Measurements from ENCODE around the gene BCAS3.

BCAS3 gene

DNA sequence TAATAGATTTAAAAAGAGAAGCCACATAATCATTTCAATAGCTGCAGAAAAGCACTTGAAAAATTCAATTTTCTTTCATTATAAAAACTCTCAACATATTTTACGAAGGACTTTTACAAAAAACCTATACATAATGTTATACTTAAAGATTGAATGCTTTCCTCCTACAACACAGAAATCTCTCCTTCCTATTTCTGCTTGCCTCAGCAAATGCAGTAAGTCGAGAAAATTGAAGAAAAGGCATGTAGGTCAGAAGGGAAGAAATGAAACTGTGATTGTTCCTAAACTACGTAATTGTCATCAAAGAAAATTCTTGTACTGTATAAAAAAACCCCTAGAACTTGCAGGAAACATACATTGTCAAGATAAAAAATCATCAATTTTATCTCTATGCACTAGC, 267.1 kb downstream of the BCAS3 start:
- DNase-seq (ENCODE audit: low spot score), result no peak
- TF ChIP-seq, protein P1, sequence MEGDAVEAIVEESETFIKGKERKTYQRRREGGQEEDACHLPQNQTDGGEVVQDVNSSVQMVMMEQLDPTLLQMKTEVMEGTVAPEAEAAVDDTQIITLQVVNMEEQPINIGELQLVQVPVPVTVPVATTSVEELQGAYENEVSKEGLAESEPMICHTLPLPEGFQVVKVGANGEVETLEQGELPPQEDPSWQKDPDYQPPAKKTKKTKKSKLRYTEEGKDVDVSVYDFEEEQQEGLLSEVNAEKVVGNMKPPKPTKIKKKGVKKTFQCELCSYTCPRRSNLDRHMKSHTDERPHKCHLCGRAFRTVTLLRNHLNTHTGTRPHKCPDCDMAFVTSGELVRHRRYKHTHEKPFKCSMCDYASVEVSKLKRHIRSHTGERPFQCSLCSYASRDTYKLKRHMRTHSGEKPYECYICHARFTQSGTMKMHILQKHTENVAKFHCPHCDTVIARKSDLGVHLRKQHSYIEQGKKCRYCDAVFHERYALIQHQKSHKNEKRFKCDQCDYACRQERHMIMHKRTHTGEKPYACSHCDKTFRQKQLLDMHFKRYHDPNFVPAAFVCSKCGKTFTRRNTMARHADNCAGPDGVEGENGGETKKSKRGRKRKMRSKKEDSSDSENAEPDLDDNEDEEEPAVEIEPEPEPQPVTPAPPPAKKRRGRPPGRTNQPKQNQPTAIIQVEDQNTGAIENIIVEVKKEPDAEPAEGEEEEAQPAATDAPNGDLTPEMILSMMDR (IDR thresholded peaks at IDR 0.05; ENCODE audit: extremely low read depth, missing control alignments), result no peak

DNA sequence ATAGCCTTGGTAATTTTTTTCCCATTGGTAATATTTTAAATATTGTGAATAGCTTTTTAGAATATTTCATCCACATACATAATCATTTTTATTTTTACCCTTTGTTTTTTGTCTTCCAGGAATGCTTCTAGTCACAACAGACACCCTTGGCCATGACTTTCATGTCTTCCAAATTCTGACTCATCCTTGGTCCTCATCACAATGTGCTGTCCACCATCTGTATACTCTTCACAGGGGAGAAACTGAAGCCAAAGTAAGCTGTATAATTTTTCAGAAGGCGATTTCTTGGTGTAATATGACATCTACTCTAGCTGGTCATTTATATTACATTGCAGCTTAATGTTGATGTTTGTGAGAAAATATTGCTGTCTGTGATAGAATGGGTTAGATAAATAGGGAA, 269.4 kb downstream of the BCAS3 start:
- TF ChIP-seq, protein P1 (IDR thresholded peaks at IDR 0.05; ENCODE audit: extremely low read depth, missing control alignments), result no peak

DNA sequence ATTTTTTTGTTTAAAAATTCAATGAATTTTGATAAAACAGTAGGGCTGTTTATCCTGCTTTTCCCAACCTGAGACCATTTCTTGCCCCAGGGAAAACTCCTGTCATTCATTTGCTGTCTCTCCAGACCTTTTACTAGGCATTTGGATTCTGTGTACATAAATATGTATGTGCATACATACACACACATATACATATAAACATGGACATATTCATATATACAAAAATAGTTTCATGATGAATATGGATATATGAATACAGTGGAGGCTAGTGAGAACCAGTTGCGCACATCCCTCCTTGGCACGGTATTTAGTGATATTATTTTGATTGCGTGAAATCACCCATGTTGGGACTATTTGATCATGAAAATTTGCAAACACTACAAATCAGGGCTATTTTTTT, 269.9 kb downstream of the BCAS3 start:
- TF ChIP-seq, protein P1 (IDR thresholded peaks at IDR 0.05; ENCODE audit: extremely low read depth, missing control alignments), result no peak

More for the DNA sequence above, 269.4 kb downstream of the BCAS3 start:
- no peak for DNase-seq (ENCODE audit: low spot score)

DNA sequence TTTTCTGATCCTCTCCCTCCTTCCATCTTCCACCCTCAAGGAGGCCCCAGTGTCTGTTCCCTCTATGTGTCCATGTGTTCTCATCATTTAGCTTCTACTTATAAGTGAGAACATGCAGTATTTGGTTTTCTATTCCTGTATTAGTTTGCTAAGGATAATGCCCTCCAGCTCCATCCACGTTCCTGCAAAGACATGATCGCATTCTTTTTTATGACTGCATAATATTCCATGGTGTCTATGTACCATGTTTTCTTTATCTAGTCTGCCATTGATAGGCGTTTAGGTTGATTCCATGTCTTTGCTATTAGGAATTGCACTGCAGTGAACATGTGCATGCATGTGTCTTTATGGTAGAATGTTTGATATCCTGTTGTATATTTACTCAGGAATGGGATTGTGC, 275.1 kb downstream of the BCAS3 start:
- DNase-seq (ENCODE audit: low spot score), result no peak
- TF ChIP-seq, protein P1 (IDR thresholded peaks at IDR 0.05; ENCODE audit: extremely low read depth, missing control alignments), result no peak

More for the DNA sequence above, 269.9 kb downstream of the BCAS3 start:
- no peak for DNase-seq (ENCODE audit: low spot score)

DNA sequence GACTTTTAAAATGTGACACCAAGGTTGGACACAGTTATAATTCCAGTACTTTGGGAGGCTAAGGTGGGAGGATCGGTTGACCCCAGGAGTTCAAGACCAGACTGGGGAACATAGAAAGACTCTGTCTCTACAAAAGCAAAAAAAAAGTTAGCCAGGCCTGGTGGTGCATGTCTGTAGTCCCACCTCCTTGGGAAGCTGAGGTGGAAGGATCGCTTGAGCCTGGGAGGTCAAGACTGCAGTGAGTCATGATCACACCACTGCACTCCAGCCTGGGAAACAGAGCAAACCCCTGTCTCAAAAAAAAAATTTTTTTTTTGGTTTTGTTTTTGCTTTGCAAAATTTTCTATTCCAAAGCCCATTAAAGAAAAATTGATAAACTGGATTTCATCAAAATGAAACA, 281.4 kb downstream of the BCAS3 start:
- TF ChIP-seq, protein P1 (IDR thresholded peaks at IDR 0.05; ENCODE audit: extremely low read depth, missing control alignments), result no peak
- no peak for DNase-seq (ENCODE audit: low spot score)

DNA sequence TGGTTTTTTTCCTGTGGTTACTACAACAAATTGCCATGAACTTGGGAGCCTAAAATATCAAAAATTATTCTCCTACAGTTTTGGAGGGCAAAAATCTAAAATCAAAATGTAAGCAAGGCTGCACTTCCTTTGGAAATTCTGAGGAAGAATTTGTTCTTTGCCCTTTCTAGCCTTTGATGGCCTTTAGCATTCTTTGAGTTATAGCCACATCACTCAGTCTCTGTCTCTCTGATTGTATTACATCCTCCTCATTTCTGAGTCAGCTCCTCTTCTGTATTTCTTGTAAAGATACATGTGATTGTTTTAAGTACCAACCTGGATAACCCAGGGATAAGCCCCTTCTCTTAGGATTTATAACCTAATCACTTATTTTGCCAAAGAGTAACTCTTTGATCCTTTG, 282.0 kb downstream of the BCAS3 start:
- no peak for DNase-seq (ENCODE audit: low spot score)
- TF ChIP-seq, protein P1 (IDR thresholded peaks at IDR 0.05; ENCODE audit: extremely low read depth, missing control alignments), result no peak

DNA sequence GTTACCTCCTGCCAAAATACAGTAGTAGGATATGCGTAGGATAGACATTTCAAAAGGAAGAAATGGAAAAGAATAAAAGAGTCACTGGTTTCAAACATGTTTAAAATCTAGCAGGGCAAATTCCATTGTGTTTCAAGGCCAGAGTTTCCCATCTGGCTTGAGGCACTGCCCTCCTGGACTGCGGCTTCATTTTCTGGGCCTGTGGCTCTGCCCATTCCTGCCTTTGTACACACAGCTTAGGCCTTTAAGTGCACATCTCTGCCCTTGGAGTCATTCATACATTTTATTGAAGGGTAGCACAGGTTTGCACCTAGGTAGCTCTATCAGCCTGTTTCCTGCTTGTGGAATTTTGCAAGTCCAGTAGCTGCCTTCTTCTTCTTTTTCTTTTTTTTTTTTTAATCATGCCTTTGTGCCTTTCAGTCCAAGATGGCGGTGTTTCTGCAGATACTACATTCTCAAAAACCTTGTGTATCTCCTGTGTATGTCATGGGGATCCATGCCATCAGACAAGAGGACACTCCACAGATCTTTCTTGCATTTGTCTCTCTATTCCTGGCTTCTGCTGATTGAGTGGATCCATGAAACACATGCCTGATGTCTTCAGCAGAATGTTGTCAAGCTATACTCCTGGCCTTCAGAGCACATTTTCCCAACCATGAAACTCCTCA, 282.9 kb downstream of the BCAS3 start:
- TF ChIP-seq, protein P1 (IDR thresholded peaks at IDR 0.05; ENCODE audit: extremely low read depth, missing control alignments), result no peak
- no peak for DNase-seq (ENCODE audit: low spot score)

Data from GM20000 (cell line).